OCI-LY7 (cell line): Measurements from ENCODE around the gene TNIK. TPM values are rescaled to one million over a fixed set of nuclear protein-coding genes. Genes with fewer than 3 reads are reported as not detected.

Source experiments
- BruUV-seq: library from RNA; stranded (reverse); fragments of 400-500 nt; replicated peaks from 2 replicates; lab custom pipeline; 2021; lab: Mats Ljungman, UMichigan
- CTCF ChIA-PET: fragments of 300-600 bp; sonication (Branson Sonifier 250); formaldehyde crosslinking; loops from one replicate; lab custom pipeline; 2022; ENCODE audit warnings: antibody characterized with exemption; ENCODE audit not compliant: unreplicated experiment; lab: Charles Lee
- POLR2A ChIA-PET: fragments of 300-600 bp; sonication (Branson Sonifier 250); formaldehyde crosslinking; loops from one replicate; lab custom pipeline; 2022; ENCODE audit warnings: antibody characterized with exemption; lab: Charles Lee
- DNase-seq: peaks from one replicate; pipeline ENCODE4 v3.0.0-alpha.2; 2015; ENCODE audit warnings: low spot score
- H2AFZ ChIP-seq: fragments of 200-600 bp; sonication (generic), shearing (Covaris generic); 2 replicates; pipeline ENCODE4 v1.6.1; 2014; ENCODE audit warnings: mild to moderate bottlenecking, antibody characterized with exemption, low read length, moderate library complexity
- H3K27ac ChIP-seq: fragments of 200-600 bp; sonication (generic); 2 replicates; pipeline ENCODE4 v1.5.1; 2014; ENCODE audit warnings: mixed run types, low read depth, mild to moderate bottlenecking, moderate library complexity, low read length, inconsistent platforms; ENCODE audit not compliant: poor library complexity, severe bottlenecking
- H3K36me3 ChIP-seq: fragments of 200-600 bp; sonication (generic); 2 replicates; pipeline ENCODE4 v1.6.1; 2014; ENCODE audit warnings: mild to moderate bottlenecking, antibody characterized with exemption, low read length, moderate library complexity, mixed read lengths; ENCODE audit not compliant: insufficient read depth
- H3K4me1 ChIP-seq: fragments of 200-600 bp; sonication (generic); 2 replicates; pipeline ENCODE4 v1.5.1; 2014; ENCODE audit warnings: mild to moderate bottlenecking, low read length; ENCODE audit not compliant: insufficient read depth, poor library complexity, severe bottlenecking
- H3K4me2 ChIP-seq: fragments of 200-600 bp; sonication (generic); 2 replicates; pipeline ENCODE4 v1.6.1; 2014; ENCODE audit warnings: mild to moderate bottlenecking, low read length
- H3K4me3 ChIP-seq: fragments of 200-600 bp; sonication (generic); 2 replicates; pipeline ENCODE4 v1.5.1; 2014; ENCODE audit warnings: mild to moderate bottlenecking, low read depth, low read length; ENCODE audit not compliant: poor library complexity, severe bottlenecking
- H3K79me2 ChIP-seq: fragments of 200-600 bp; sonication (generic); 2 replicates; pipeline ENCODE4 v1.6.1; 2016; ENCODE audit warnings: low read depth, mild to moderate bottlenecking, low read length, moderate library complexity, mixed read lengths; ENCODE audit not compliant: insufficient read depth
- H3K9me2 ChIP-seq: fragments of 200-600 bp; sonication (generic); 2 replicates; pipeline ENCODE4 v1.6.1; 2016; ENCODE audit warnings: mild to moderate bottlenecking, low read length, mixed read lengths; ENCODE audit not compliant: insufficient read depth
- H3K9me3 ChIP-seq: fragments of 200-600 bp; sonication (generic); 2 replicates; pipeline ENCODE4 v1.6.1; 2014; ENCODE audit warnings: mild to moderate bottlenecking, mixed run types, low read length, mixed read lengths
- H4K20me1 ChIP-seq: fragments of 200-600 bp; sonication (generic); 2 replicates; pipeline ENCODE4 v1.6.1; 2014; ENCODE audit warnings: mild to moderate bottlenecking, antibody characterized with exemption, low read length, moderate library complexity, mixed read lengths; ENCODE audit not compliant: insufficient read depth
- CTCF ChIP-seq: fragments of 200-600 bp; sonication (generic); conservative IDR thresholded peaks from 2 replicates; pipeline ENCODE4 v1.5.1; 2014; ENCODE audit warnings: mild to moderate bottlenecking, antibody characterized with exemption, low read length, moderate library complexity, mixed read lengths
- EZH2phosphoT487 ChIP-seq: fragments of 200-600 bp; sonication (generic); IDR thresholded peaks from 2 replicates; pipeline ENCODE4 v1.6.1; 2018; ENCODE audit warnings: low read depth, borderline replicate concordance, mild to moderate bottlenecking, mixed run types, antibody characterized with exemption, low read length, moderate library complexity, mixed read lengths
- intact Hi-C: fragments of 100-400 bp; cut with micrococcal nuclease; formaldehyde crosslinking; loops from one replicate; pipeline ENCODE4 v1.10.0; 2022; ENCODE audit not compliant: unreplicated experiment
- total RNA-seq, 2 experiments: library from RNA; depleted of rRNA in 1 of 2; stranded (reverse); fragments of >200 nt in 1 of 2; shearing (Covaris generic) in 1 of 2; gene quantifications; 2 replicates each; pipeline ENCODE4 v1.2.3, GENCODE V29; 2014 to 2022

The TNIK gene
- total RNA-seq, 2 experiments from 2014 or later: not detected

GRCh38 chr3:171212648-171213047 is 247.6 kb downstream of the TNIK start:
- ChIA-PET CTCF (no interaction called here), POLR2A (interaction anchor here (1.0 kb wide), 1 partner anchor 117 kb away, joined by 3 read pairs; no protein-coding TSS in a partner anchor)
- intact Hi-C loops: no loop called here
- Histone ChIP-seq H3K9me3 (no peaks in the 10 kb centered on the region), H3K79me2 (no peaks in the 10 kb centered on the region), H3K27ac (no peak overlapping the region), H3K36me3 (no peaks in the 10 kb centered on the region), H2AFZ (no peak overlapping the region), H3K4me1 (no peaks in the 10 kb centered on the region), H4K20me1 (no peaks in the 10 kb centered on the region), H3K4me3 (no peak overlapping the region), H3K4me2 (no peak overlapping the region), H3K9me2 (no peaks in the 10 kb centered on the region)
- TF ChIP-seq EZH2phosphoT487 (no peak), CTCF (no peak)
- BruUV-seq: no TSS peak
- no peak for DNase-seq

GRCh38 chr3:171206283-171206682 is 253.9 kb downstream of the TNIK start:
- POLR2A ChIA-PET: interaction anchor here (0.7 to 1.4 kb wide), 2 partner anchors 13 to 30 kb away, joined by 3 to 4 read pairs; no protein-coding TSS in a partner anchor
- H3K36me3 ChIP-seq: no peaks in the 10 kb centered on the region
- intact Hi-C loops: no loop called here
- no peaks in the 10 kb centered on the region for H4K20me1 ChIP-seq
- H3K79me2 ChIP-seq: no peaks in the 10 kb centered on the region
- no peak overlapping the region for H2AFZ ChIP-seq
- H3K4me1 ChIP-seq: no peaks in the 10 kb centered on the region
- no peak for DNase-seq
- BruUV-seq: no TSS peak
- H3K27ac ChIP-seq: no peak overlapping the region
- H3K4me3 ChIP-seq: no peak overlapping the region
- H3K4me2 ChIP-seq: no peak overlapping the region
- no peaks in the 10 kb centered on the region for H3K9me3 ChIP-seq
- CTCF ChIA-PET: no interaction called here
- H3K9me2 ChIP-seq: no peaks in the 10 kb centered on the region
- TF ChIP-seq EZH2phosphoT487 (no peak), CTCF (no peak)

- ChIA-PET POLR2A (interaction anchor here (0.7 to 1.4 kb wide), 2 partner anchors 12 to 13 kb away, joined by 3 to 4 read pairs; no protein-coding TSS in a partner anchor), CTCF (no interaction called here)
- Histone ChIP-seq H3K9me2 (no peaks in the 10 kb centered on the region), H3K36me3 (no peaks in the 10 kb centered on the region), H3K4me1 (no peaks in the 10 kb centered on the region), H3K79me2 (no peaks in the 10 kb centered on the region), H4K20me1 (no peaks in the 10 kb centered on the region), H3K4me2 (no peak overlapping the region), H3K4me3 (no peak overlapping the region), H3K9me3 (no peaks in the 10 kb centered on the region), H2AFZ (no peak overlapping the region), H3K27ac (no peak overlapping the region)
- no TSS peak for BruUV-seq
- intact Hi-C loops: no loop called here
- TF ChIP-seq EZH2phosphoT487: no peak
- no peak for TF ChIP-seq CTCF
- DNase-seq: no peak
Observed at GRCh38 chr3:171204942-171205341, 255.3 kb downstream of the TNIK start.
